ENCODE measurements around the gene ASXL1.

The ASXL1 gene

DNA sequence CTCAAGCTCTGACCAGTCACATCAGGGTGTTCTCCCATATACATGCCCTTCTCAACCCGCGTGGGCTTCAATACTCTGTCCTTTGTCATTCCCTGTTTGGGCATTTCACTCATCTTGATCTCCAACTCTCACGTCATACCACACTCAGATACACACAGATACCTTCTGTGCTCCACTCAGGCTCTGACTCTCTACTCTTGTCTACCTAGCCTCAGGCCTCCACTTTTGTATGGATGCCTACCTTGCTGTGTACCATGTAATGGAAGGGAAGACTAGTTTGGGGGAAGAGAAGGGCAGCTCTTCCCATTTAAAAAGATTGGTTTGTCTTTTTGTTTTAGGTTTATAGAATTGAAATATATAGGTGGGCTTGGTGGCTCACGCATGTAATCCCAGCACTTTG, 48.6 kb downstream of the ASXL1 start:
- TF ChIP-seq GATA2 (IDR thresholded peaks at IDR 0.05; ENCODE audit: low read depth, low read length) (no peak), GATA3 (IDR thresholded peaks at IDR 0.05; ENCODE audit: low read depth, low read length) (no peak)

DNA sequence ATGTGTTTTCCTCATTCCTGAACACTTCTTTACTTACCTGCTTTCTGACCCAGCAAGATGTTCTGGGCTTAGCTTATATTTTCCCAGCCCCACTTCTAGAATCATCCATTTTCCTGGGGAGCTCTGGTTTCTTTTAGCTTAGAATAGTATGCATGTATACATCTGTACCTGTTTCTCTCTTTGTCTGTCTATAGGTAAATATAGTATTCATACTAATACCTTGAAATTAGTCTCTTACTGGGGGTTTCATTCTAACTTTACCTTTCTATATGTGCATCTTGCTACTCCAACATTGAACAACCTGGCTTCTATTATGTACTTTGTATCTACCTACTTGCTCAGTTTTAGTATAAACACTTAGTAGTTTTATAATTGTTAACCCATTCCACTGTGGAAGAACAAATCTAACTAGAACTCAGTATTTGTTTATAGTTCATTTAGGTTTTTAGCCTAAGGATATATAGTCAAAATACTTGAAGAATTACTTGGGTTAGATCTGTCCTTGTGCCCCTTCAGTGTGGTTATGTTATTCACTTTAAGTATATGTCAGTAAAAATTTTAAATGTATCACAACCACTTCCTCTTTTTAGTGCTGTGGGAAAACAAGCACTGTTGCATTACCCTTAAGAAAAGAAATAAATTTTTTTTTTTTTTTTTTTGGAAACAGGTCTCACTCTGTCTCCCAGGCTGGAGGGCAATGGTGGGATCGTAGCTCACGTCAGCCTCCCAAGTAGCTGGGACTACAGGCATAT, 54.0 kb downstream of the ASXL1 start:
- no peak for TF ChIP-seq GATA2 (IDR thresholded peaks at IDR 0.05; ENCODE audit: low read depth, low read length)
- TF ChIP-seq GATA3 (IDR thresholded peaks at IDR 0.05; ENCODE audit: low read depth, low read length): no peak

DNA sequence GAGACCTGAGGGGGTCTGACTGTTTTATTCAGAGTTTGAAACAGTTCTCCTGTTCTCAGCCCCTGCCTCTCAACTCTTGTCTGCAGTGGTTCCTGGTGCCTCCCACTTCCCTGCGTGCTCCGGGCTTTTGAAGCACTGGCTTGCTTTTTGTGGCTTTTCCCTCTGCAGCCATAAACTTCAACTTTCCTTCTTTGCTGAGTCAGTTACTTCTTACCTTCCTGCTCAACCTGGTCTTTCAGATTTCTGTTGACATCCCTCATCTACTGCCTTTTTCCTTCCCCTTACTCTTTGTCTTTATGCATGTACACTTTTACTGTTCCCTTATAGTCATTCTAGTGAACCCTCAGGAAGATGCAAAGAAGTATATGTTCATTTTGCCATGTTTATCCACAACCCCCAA, 57.4 kb downstream of the ASXL1 start:
- TF ChIP-seq GATA2 (IDR thresholded peaks at IDR 0.05; ENCODE audit: low read depth, low read length) (no peak), GATA3 (IDR thresholded peaks at IDR 0.05; ENCODE audit: low read depth, low read length) (no peak)

DNA sequence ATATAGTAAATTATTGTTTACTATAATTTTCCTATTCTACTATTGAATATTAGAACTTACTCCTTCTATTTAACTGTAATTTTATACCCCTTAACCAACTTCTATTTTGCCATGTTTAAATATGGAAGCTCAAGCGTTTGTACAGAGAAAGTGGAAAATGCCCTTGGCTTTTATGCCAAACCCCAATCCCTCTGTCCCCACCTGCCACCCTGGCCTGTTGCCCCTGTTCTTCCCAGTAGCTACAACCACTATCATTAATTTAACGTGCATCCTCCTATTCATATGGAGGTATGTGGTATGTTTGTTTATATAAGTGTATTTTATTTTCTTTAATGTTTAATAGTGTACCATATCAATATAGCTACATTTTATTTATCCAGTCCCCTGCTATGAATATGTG, 58.1 kb downstream of the ASXL1 start:
- TF ChIP-seq GATA3 (IDR thresholded peaks at IDR 0.05; ENCODE audit: low read depth, low read length): no peak
- no peak for TF ChIP-seq GATA2 (IDR thresholded peaks at IDR 0.05; ENCODE audit: low read depth, low read length)

DNA sequence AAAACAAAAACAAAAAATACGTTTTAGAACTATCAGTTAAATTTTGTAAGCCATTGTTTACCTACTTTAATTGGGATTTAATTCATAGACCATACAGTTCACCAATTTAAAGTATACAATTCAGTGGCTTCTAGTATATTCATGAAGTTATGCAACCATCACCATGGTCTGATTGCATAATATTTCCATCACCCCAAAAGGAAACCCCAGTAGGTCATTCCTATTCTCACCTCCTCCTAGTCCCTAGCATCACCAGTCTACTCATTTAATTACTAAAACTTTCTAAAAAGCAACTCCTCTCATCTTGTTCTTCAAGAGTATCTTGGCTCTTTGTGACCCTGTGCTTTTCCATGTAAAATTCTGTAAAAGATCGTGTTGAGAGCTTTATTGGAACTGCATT, 60.2 kb downstream of the ASXL1 start:
- TF ChIP-seq GATA3 (IDR thresholded peaks at IDR 0.05; ENCODE audit: low read depth, low read length): no peak
- no peak for TF ChIP-seq GATA2 (IDR thresholded peaks at IDR 0.05; ENCODE audit: low read depth, low read length)

DNA sequence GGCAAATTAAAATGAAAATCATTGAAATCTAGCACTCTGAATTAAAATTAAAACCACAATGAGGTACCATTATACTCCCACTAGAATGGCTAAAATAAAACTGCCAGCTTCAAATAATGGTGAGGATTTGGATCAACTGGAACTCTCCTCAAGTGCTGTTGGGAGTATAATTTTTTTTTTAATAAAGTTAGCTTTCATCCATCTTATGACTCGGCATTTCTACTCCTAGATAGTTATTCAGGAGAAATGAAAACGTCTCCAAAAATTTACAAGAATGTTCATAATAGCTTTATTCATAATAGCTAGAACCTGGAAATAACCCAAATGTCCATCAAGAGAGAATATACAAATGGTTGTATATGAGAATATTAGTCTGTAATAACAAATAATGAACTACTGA, 63.2 kb downstream of the ASXL1 start:
- TF ChIP-seq GATA3 (IDR thresholded peaks at IDR 0.05; ENCODE audit: low read depth, low read length) (no peak), GATA2 (IDR thresholded peaks at IDR 0.05; ENCODE audit: low read depth, low read length) (no peak)

DNA sequence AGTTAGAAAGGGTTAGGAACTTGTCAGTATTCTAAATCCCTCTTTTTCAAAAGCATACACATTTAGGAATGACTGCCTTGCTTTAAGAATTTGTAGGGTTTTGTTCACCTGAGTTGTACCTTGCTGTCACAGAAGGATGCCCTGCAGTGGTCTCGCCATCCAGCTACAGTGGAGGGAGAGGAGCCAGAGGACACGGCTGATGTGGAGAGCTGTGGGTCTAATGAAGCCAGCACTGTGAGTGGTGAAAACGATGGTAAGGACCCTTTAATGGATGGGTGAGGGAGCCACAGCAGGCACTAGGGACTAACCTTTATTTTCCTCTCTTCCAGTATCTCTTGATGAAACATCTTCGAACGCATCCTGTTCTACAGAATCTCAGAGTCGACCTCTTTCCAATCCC, 69.9 kb downstream of the ASXL1 start:
- TF ChIP-seq GATA3 (IDR thresholded peaks at IDR 0.05; ENCODE audit: low read depth, low read length) (no peak), GATA2 (IDR thresholded peaks at IDR 0.05; ENCODE audit: low read depth, low read length) (no peak)

DNA sequence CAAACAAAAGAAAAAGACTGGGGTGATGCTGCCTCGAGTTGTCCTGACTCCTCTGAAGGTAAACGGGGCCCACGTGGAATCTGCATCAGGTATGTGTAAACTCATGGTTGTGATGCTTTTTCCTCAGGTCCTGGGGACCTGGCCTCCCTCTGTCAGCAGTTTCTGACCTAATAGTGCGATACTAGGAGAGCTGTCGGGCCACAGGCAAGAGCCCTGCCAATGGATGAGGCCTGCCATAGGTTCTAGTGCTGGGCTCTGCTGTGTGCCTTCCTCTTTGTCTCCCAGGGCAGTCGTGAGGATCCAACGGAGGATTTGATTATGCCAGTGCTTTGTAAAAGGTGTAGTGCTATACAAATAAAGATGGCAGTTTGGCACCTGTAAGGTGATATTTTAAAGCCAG, 71.2 kb downstream of the ASXL1 start:
- TF ChIP-seq GATA2 (IDR thresholded peaks at IDR 0.05; ENCODE audit: low read depth, low read length) (no peak), GATA3 (IDR thresholded peaks at IDR 0.05; ENCODE audit: low read depth, low read length) (no peak)

DNA sequence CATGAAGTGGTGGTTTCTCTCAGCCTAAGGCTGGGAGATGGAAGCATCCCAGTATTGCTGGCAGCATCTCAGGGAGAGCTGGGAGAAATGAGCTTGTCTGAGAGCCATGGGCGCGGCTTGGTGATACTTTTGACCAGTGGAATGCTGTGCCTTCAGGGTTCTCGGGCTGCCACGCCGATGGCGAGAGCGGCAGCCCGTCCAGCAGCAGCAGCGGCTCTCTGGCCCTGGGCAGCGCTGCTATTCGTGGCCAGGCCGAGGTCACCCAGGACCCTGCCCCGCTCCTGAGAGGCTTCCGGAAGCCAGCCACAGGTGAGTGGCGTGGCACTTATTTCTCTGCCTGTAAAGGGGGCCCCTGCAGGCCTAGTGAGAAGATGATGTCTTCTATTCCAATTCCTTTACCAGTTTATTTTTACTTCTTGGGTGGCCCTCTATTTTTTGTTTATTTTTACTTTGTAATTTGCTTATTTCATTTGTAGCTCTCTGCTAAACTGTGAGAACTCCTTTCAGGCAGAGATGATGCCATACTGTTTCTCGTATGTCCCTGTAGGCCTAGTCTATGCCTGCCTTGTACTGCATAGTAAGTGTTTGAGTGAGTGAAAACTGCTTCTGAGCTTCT, 71.7 kb downstream of the ASXL1 start:
- no peak for TF ChIP-seq GATA2 (IDR thresholded peaks at IDR 0.05; ENCODE audit: low read depth, low read length)
- no peak for TF ChIP-seq GATA3 (IDR thresholded peaks at IDR 0.05; ENCODE audit: low read depth, low read length)

DNA sequence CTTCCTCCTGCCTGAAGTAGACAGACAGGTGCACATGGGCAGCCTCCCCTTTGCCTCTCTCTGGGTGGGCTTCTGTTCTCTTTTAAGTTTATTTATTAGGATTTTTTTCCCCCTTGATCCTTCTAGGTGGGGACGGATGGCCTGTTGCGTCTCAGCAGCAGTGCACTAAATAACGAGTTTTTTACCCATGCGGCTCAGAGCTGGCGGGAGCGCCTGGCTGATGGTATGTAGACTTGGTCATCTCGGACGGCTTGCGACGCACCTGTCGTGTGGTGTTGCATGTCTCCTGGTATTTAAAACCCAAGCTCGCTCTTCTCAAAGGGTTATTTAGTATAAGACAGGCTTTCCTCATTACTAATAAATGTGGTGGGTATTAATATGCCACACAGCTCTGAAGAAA, 73.3 kb downstream of the ASXL1 start:
- no peak for TF ChIP-seq GATA3 (IDR thresholded peaks at IDR 0.05; ENCODE audit: low read depth, low read length)
- no peak for TF ChIP-seq GATA2 (IDR thresholded peaks at IDR 0.05; ENCODE audit: low read depth, low read length)

DNA sequence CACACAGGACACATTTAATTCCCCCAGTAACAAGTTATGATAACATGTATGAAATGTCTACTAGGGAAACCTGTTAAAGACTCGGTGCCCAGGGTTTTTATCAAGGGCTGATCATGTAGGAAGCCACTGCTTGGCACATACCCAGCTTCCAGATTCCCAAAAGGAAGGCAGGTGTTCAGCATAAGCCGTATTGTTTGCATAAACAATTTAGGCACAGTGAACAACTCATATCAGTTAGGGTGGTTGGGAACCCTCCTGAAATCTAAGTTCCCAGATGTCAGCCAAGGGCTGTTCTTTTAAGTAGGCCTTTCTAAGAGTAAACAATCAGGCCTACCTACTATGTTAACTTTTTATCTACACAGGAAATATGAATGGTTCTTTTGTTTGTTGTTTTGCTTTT, 74.1 kb downstream of the ASXL1 start:
- no peak for TF ChIP-seq GATA2 (IDR thresholded peaks at IDR 0.05; ENCODE audit: low read depth, low read length)
- no peak for TF ChIP-seq GATA3 (IDR thresholded peaks at IDR 0.05; ENCODE audit: low read depth, low read length)

DNA sequence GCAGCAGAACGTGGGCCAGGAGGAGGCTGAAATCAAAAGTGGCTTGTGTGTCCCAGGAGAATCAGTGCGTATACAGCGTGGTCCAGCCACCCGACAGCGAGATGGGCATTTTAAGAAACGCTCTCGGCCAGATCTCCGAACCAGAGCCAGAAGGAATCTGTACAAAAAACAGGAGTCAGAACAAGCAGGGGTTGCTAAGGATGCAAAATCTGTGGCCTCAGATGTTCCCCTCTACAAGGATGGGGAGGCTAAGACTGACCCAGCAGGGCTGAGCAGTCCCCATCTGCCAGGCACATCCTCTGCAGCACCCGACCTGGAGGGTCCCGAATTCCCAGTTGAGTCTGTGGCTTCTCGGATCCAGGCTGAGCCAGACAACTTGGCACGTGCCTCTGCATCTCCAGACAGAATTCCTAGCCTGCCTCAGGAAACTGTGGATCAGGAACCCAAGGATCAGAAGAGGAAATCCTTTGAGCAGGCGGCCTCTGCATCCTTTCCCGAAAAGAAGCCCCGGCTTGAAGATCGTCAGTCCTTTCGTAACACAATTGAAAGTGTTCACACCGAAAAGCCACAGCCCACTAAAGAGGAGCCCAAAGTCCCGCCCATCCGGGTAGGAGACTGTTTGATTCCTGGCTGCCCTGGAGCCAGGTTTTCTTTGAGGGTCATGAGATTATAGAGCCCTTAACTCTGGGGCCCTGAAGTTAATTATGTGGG, 75.3 kb downstream of the ASXL1 start:
- no peak for TF ChIP-seq GATA2 (IDR thresholded peaks at IDR 0.05; ENCODE audit: low read depth, low read length)
- no peak for TF ChIP-seq GATA3 (IDR thresholded peaks at IDR 0.05; ENCODE audit: low read depth, low read length)

DNA sequence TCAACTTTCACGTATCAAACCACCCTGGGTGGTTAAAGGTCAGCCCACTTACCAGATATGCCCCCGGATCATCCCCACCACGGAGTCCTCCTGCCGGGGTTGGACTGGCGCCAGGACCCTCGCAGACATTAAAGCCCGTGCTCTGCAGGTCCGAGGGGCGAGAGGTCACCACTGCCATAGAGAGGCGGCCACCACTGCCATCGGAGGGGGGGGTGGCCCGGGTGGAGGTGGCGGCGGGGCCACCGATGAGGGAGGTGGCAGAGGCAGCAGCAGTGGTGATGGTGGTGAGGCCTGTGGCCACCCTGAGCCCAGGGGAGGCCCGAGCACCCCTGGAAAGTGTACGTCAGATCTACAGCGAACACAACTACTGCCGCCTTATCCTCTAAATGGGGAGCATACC, 76.3 kb downstream of the ASXL1 start:
- TF ChIP-seq GATA2 (IDR thresholded peaks at IDR 0.05; ENCODE audit: low read depth, low read length) (no peak), GATA3 (IDR thresholded peaks at IDR 0.05; ENCODE audit: low read depth, low read length) (no peak)

DNA sequence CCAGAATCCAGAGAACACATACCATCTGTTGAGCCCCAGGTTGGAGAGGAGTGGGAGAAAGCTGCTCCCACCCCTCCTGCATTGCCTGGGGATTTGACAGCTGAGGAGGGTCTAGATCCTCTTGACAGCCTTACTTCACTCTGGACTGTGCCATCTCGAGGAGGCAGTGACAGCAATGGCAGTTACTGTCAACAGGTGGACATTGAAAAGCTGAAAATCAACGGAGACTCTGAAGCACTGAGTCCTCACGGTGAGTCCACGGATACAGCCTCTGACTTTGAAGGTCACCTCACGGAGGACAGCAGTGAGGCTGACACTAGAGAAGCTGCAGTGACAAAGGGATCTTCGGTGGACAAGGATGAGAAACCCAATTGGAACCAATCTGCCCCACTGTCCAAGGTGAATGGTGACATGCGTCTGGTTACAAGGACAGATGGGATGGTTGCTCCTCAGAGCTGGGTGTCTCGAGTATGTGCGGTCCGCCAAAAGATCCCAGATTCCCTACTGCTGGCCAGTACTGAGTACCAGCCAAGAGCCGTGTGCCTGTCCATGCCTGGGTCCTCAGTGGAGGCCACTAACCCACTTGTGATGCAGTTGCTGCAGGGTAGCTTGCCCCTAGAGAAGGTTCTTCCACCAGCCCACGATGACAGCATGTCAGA, 77.4 kb downstream of the ASXL1 start:
- TF ChIP-seq GATA2 (IDR thresholded peaks at IDR 0.05; ENCODE audit: low read depth, low read length) (no peak), GATA3 (IDR thresholded peaks at IDR 0.05; ENCODE audit: low read depth, low read length) (no peak)

Measured in SH-SY5Y (cell line).